ENCODE results near the gene INPP5F. TPM values are rescaled to one million over a fixed set of nuclear protein-coding genes. Genes with fewer than 3 reads are reported as not detected.
A peak's percentile ranks its signal among the peaks of the same experiment; 100 is the strongest.
"Not testable (repeated sequence)": the region's sequence is repeated elsewhere in the genome, so short reads cannot be mapped to it uniquely, and the experiment has no call there.

INPP5F gene
- total RNA-seq, 1 experiment from 2014 or later: 7.0 TPM

GRCh38 chr10:119703903-119704508 is 21.8 kb upstream of the INPP5F start:
- in situ Hi-C loops (cut with HindIII; ENCODE audit: low pct_unique_long_range_greater_than_20kb, low sequenced_read_pairs): no loop called here
- DNase-seq (ENCODE audit: low read depth): no peak

GRCh38 chr10:119705434-119705831 is 20.4 kb upstream of the INPP5F start:
- no peak for DNase-seq (ENCODE audit: low read depth)
- in situ Hi-C loops (cut with HindIII; ENCODE audit: low pct_unique_long_range_greater_than_20kb, low sequenced_read_pairs): no loop called here

DNA sequence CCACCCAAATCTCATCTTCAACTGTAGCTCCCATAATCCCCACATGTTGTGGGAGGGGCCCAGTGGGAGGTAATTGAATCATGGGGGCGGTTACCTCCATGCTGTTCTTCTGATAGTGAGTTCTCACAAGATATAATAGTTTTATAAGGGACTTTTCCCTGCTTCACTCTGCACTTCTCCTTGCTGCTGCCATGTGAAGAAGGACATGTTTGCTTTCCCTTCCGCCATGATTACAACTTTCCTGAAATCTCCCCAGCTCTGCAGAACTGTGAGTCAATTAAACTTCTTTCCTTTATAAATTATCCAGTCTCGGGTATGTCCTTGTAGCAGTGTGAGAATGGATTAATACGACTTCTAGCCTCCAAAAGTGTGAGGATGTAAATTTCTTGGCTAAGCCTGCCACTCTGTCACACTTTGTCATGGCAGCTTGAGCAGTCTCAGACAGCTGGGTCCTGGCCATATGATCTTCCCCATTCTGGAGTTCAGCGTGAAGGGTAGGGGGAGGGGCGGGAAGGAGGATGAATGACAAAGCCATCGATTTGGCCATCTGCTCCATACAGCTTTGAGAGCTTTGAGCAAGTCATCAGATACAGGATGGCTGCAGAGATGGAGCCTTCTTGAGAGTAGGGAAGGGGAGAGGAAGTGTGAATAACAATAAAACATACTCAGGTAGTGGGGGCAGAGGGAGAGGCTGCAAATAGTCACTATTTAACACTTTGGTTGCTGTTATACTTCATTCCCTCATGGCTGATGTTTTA is 19.1 kb upstream of the INPP5F start:
- DNase-seq (ENCODE audit: low read depth): no peak
- in situ Hi-C loops (cut with HindIII; ENCODE audit: low pct_unique_long_range_greater_than_20kb, low sequenced_read_pairs): no loop called here

DNA sequence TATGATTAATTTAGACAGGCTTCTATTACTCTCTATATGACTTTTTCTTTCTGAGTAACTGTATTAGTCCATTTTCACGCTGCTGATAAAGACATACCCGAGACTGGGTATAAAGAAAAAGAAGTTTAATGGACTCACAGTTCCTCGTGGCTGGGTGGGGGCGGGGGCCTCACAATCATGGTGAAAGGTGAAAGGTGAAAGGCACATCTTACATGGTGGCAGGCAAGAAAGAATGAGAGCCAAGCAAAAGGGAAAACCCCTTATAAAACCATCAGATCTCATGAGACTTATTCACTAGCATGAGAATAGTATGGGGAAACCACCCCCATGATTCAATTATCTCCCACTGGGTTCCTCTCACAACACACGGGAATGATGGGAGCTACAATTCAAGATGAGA is 18.5 kb upstream of the INPP5F start:
- DNase-seq (ENCODE audit: low read depth); in situ Hi-C loops (cut with HindIII; ENCODE audit: low pct_unique_long_range_greater_than_20kb, low sequenced_read_pairs): not testable (repeated sequence)

DNA sequence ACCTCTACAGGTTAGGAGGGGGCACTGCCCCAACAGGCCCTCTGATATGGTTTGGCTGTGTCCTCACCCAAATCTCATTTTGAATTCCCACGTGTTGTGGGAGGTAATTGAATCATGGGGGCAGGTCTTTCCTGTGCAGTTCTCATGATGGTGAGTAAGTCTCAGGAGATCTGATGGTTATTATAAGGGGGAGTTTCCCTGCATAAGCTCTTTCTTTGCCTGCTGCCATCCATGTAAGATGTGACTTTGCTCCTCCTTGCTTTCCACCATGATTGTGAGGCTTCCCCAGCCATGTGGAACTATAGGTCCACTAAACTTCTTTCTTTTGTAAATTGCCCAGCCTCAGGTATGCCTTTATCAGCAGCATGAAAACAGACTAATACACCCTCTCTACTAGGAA is 14.9 kb upstream of the INPP5F start:
- DNase-seq (ENCODE audit: low read depth); in situ Hi-C loops (cut with HindIII; ENCODE audit: low pct_unique_long_range_greater_than_20kb, low sequenced_read_pairs): not testable (repeated sequence)

- DNase-seq (ENCODE audit: low read depth): no peak
- in situ Hi-C loops (cut with HindIII; ENCODE audit: low pct_unique_long_range_greater_than_20kb, low sequenced_read_pairs): no loop called here
Observed at GRCh38 chr10:119713744-119714483, 11.9 kb upstream of the INPP5F start.

- in situ Hi-C loops (cut with HindIII; ENCODE audit: low pct_unique_long_range_greater_than_20kb, low sequenced_read_pairs): no loop called here
- DNase-seq (ENCODE audit: low read depth): no peak
Observed at GRCh38 chr10:119714484-119714816, 11.4 kb upstream of the INPP5F start.

- in situ Hi-C loops (cut with HindIII; ENCODE audit: low pct_unique_long_range_greater_than_20kb, low sequenced_read_pairs): no loop called here
- no peak for DNase-seq (ENCODE audit: low read depth)
Observed at GRCh38 chr10:119715628-119716505, 10.0 kb upstream of the INPP5F start.

DNA sequence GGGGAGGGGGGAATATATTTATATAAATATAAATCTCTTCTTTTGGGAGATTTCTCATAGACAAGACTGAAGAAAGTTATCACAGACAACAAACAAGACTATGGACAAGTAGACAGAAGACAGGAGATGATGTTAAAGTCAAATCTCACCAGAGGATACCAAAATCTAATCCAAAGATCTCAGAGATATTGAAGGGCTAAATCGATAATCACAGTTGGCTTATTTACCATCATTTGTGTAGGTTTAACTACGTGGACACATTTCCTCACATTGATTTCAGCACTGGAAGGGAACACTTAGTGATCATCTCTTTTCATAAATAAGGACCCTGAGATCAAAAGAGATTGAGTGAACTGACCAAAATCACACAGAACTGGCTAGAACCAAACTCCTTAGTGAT is 2.7 kb upstream of the INPP5F start:
- no peak for DNase-seq (ENCODE audit: low read depth)
- in situ Hi-C loops (cut with HindIII; ENCODE audit: low pct_unique_long_range_greater_than_20kb, low sequenced_read_pairs): no loop called here

DNA sequence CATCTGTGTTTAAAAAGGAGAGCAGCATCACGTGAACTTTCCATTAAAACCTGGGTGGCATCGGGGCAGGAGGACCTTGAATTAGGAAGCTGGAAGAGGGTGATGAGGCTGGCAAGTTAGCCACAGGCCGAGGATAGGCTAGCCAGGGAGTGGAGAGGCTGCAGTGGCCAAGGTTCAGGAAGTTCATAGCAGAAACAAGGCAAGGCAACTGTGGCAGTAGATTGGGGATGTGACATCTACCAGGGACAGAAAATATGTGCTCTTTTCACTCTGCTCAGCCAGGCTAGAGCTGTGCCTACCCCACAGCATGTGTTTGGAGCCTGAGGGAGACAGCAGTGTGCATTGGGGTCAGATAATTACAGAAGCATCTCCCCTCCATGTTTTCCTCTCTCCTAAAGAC is 2.2 kb upstream of the INPP5F start:
- DNase-seq (ENCODE audit: low read depth): no peak
- in situ Hi-C loops (cut with HindIII; ENCODE audit: low pct_unique_long_range_greater_than_20kb, low sequenced_read_pairs): no loop called here

DNA sequence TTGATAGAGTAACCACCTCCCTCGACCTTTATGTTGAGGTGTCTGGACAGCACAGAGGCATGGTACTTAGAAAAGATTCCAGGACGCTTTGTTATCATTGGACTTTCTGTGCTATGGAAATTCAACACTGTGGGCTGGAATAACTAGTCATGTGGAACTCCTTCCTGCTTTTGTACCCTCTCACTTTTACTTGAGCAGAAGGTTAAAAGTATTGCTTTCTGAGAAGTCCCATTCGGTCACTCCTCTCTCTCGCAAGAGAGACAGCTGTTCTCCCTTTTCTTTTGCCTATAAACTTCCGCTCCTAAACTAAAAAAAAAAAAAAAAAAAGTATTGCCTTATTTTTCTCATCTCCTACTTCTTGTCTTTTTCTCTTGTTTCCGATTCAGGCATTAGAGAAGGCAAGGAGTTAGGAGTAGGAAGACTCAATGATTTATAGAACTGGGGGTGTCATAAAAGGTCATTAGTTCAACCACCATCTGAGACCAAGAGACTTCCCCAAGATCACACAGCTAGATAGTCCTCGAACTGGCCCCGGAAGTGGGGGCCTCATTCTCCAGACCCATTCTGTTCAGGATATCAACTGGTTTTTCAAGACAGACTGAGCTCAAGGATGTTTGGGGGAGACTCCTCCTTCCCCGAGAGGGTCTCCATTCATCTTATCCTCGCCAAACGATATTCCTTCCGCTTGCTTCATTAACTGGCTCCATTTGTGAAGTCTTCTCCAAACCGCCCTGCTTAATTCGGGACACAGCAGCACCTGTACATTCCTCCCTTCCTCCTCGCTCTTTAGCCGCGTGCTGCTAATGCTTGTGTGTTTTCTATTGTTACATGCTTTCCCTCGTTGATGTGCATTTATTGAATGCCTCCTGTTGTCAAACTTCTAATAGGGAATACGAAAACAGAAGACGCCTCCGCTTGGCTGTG is 995 bp upstream of the INPP5F start:
- DNase-seq (ENCODE audit: low read depth): peak; percentile 58
- in situ Hi-C loops (cut with HindIII; ENCODE audit: low pct_unique_long_range_greater_than_20kb, low sequenced_read_pairs): no loop called here

- in situ Hi-C loops (cut with HindIII; ENCODE audit: low pct_unique_long_range_greater_than_20kb, low sequenced_read_pairs): no loop called here
- DNase-seq (ENCODE audit: low read depth): no peak
Observed at GRCh38 chr10:119725517-119725827, 378 bp upstream of the INPP5F start.

DNA sequence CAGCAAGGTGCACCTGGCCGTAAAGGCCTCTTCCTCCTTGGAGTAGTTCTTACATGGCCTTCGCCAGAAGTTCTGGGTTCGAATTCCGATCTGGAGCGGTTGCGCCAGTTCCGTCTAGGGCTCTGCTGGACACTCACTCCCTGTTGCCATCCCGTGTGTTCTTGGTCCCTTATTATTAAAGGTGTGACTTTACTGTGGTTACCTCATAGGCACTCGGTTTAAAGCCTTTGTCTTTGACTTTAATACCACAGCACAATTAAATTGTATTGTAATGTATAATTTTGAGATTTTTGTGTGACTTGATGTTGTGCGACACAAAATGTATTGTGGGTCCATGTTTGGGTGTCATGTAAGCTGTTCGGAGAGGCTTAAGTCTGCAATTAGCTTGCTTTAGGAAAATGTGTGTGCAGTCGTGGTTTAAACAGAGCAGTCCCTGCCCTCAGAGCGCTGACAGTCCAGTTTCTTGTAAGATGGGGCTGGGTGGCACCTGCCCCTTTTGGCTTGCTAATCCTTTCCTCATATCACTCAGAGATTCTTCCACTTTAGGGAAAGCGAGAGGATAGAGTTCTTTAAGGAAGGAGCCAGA is 919 bp downstream of the INPP5F start:
- in situ Hi-C loops (cut with HindIII; ENCODE audit: low pct_unique_long_range_greater_than_20kb, low sequenced_read_pairs): no loop called here
- DNase-seq (ENCODE audit: low read depth): peak; percentile 16

DNA sequence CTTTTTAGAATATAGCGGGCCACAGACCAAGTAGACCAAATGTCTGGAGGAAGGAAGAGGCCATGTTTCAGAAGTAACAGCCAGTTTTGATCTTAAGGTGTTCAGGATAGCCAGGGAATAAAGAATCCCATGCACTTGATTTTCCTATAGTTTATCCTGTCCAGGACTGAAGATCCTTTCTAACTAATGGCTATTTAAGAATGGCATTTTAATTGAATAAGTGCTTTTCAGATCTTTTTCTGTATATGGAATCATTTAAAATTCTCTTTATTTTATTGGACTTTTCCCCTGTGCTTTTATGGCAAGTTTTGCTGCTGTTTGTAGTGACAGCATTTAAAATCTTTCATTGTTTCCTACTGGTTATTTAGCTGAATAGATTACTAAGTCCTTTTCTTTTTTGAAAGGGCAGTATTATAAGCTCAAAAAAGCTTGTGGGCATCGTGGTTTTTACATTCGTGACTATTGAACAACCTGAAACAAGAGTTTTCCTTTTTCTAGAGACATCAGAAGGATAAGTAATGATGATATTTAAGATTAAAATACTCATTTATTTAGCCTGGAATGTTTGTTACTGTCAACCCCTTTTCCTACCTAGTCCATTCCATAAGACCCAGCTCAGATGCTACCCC is 2.4 kb downstream of the INPP5F start:
- DNase-seq (ENCODE audit: low read depth): no peak
- in situ Hi-C loops (cut with HindIII; ENCODE audit: low pct_unique_long_range_greater_than_20kb, low sequenced_read_pairs): no loop called here

GRCh38 chr10:119734396-119735332 is 8.8 kb downstream of the INPP5F start:
- in situ Hi-C loops (cut with HindIII; ENCODE audit: low pct_unique_long_range_greater_than_20kb, low sequenced_read_pairs): no loop called here
- peak; percentile 19 for DNase-seq (ENCODE audit: low read depth)

- in situ Hi-C loops (cut with HindIII; ENCODE audit: low pct_unique_long_range_greater_than_20kb, low sequenced_read_pairs): no loop called here
Observed at GRCh38 chr10:119735451-119735850, 9.6 kb downstream of the INPP5F start.

More at GRCh38 chr10:119735451-119735850, 9.6 kb downstream of the INPP5F start:
- DNase-seq (ENCODE audit: low read depth): no peak
